DOHH2 (cell line): ENCODE data around the gene P2RX3.

ENCODE experiments used
- EZH2phosphoT487 ChIP-seq: fragments of 200-600 bp; sonication (generic); IDR thresholded peaks from 2 replicates; pipeline ENCODE4 v1.6.1; 2017; ENCODE audit warnings: borderline replicate concordance, mild to moderate bottlenecking, antibody characterized with exemption, low read length, moderate library complexity, mixed read lengths
- TF ChIP-seq, protein P1 (sequence below): fragments of 200-600 bp; sonication (generic); IDR thresholded peaks from one replicate; pipeline ENCODE4 v1.5.1; 2014; ENCODE audit warnings: antibody characterized with exemption, mild to moderate bottlenecking, low read depth, low read length; ENCODE audit not compliant: poor library complexity, severe bottlenecking

DNA sequence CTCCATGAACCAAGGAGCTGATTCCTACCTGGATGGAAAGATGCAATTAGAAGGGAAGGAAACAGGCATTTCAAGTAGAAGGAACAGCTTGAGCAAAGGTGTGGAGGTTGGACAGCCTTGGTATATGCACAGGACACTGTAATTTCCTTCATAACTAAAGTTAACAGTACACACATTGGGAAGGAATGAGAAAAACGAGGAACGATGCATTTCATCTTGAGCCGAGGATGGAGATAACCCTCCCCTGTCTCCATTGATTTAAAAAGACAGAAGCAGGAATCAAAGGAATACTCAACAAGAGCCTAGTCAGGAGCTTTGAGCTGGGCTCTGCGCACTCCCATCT lies 54.6 kb downstream of the P2RX3 start:
- TF ChIP-seq, protein P1, sequence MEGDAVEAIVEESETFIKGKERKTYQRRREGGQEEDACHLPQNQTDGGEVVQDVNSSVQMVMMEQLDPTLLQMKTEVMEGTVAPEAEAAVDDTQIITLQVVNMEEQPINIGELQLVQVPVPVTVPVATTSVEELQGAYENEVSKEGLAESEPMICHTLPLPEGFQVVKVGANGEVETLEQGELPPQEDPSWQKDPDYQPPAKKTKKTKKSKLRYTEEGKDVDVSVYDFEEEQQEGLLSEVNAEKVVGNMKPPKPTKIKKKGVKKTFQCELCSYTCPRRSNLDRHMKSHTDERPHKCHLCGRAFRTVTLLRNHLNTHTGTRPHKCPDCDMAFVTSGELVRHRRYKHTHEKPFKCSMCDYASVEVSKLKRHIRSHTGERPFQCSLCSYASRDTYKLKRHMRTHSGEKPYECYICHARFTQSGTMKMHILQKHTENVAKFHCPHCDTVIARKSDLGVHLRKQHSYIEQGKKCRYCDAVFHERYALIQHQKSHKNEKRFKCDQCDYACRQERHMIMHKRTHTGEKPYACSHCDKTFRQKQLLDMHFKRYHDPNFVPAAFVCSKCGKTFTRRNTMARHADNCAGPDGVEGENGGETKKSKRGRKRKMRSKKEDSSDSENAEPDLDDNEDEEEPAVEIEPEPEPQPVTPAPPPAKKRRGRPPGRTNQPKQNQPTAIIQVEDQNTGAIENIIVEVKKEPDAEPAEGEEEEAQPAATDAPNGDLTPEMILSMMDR: no peak
- no peak for TF ChIP-seq EZH2phosphoT487
